Right lobe of liver (tissue), 6 donors: ENCODE results near the gene FADS6. TPM values are rescaled to one million over a fixed set of nuclear protein-coding genes. Genes with fewer than 3 reads are reported as not detected.

ENCODE experiments used
- ATAC-seq, 4 donors: fragments of 200-7000 bp; cut with Tn5 transposase; one replicate each; pipeline ENCODE4 v1.9.1; 2020; ENCODE audit warnings: mild to moderate bottlenecking in 4 of 4, moderate library complexity in 4 of 4
- DNase-seq, 3 donors: peaks; one replicate each; pipeline ENCODE4 v3.0.0-alpha.2; 2020
- H3K27ac ChIP-seq, 3 donors: fragments of 200-600 bp; one replicate each; pipeline ENCODE4 v1.8.0; 2022
- H3K27me3 ChIP-seq, 2 donors: fragments of 200-600 bp; one replicate each; pipeline ENCODE4 v1.8.0; 2022
- H3K36me3 ChIP-seq, 4 donors: fragments of 200-600 bp; sonication (generic) in 1 of 4; one replicate each; pipeline versions ENCODE4 v1.5.1 to v1.8.0; 2017 to 2022; ENCODE audit warnings: control low read depth in 1 of 4
- H3K4me1 ChIP-seq, 4 donors: fragments of 200-600 bp; sonication (generic) in 1 of 4; one replicate each; pipeline versions ENCODE4 v1.5.1 to v1.8.0; 2017 to 2022; ENCODE audit warnings: control low read depth in 1 of 4
- H3K4me3 ChIP-seq, 3 donors: fragments of 200-600 bp; one replicate each; pipeline ENCODE4 v1.8.0; 2022
- H3K9me3 ChIP-seq, 4 donors: fragments of 200-600 bp; sonication (generic) in 1 of 4; one replicate each; pipeline versions ENCODE4 v1.5.1 to v1.8.0; 2017 to 2022; ENCODE audit warnings: control low read depth in 1 of 4
- POLR2A ChIP-seq: fragments of 450-650 bp; IDR thresholded peaks from one replicate; pipeline ENCODE4 v1.6.1; 2017; ENCODE audit warnings: antibody characterized with exemption, mild to moderate bottlenecking
- WGBS: methylation state at CpG from one replicate; pipeline ENCODE4 v1.1.6; 2018; ENCODE audit warnings: low coverage, low lambda C conversion rate; ENCODE audit not compliant: insufficient coverage; ENCODE audit errors: missing lambda C conversion rate; 5-methylcytosine and 5-hydroxymethylcytosine counted together
- intact Hi-C, 2 donors: fragments of 100-400 bp; cut with DNase I; formaldehyde crosslinking; loops; one replicate each; pipeline versions ENCODE4 v1.11.2 to v1.14.1; 2022
- total RNA-seq, 6 experiments: library from RNA; depleted of rRNA in 2 of 6; stranded (reverse); fragments of >200 nt in 2 of 6; fragmentation: NEBNext Ultra II Directional in 3 of 6; extraction: Animal tissue kit (Norgen Biotek cat#: 25700) in 3 of 6; gene quantifications; one replicate each; pipeline versions ENCODE4 v1.1.0 to v1.2.4, GENCODE V29; 2016 to 2023
- TF ChIP-seq, protein P1 (sequence below), 4 donors: fragments of 200-600 bp in 3 of 4; fragments of 450-650 bp in 1 of 4; IDR thresholded peaks; one replicate each; pipeline versions ENCODE4 v1.5.1 to v1.8.0; 2016 to 2022; ENCODE audit warnings: antibody characterized with exemption in 4 of 4, mild to moderate bottlenecking in 2 of 4
- donor health status: DM: no; HTN: yes; CAD: no.
- donor health status: DM: no; HTN: no; CAD: no.
- donor health status: DM: no; HTN: no; CAD: no.
- donor health status: DM: no; HTN: yes; CAD: no.
- donor health status: DM: no; HTN: yes; CAD: no.

The FADS6 gene
- total RNA-seq, 6 experiments from 2014 or later = 2.1 to 6.1 (median 3.7) TPM

DNA sequence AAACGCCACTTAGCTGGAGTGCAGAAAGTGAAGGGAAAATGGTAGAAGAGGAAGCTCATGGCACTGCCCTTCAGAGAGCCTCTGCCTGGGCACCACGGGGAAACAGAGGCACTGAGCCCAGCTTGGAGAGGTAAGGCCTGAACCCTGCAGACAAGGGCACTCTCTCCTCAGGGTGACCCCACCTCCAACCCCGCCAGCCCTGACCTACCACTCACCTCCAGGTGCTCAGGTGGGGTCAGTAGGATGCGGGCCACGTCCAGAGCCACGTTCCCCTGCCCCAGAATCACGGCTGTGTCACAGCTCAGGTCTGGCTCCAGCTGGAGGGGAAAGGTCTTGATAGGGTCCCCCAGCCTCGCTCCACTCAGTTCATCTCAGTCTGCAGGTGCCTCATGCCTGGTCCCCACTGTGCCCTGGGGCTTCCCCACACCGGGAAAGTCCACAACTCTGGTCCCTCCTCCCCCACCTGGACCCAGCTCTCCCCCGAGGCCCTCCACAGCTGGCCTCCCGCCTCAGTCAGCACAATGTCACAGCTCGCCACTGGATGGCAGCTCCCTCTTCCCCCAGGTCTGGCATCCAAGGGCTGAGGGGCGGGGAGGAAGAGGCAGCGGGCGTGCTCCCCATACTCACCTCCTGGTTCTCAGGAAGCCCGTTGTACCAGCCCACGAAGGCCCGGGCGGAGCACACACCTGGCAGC lies 27.8 kb downstream of the FADS6 start:
- no peaks in the 10 kb centered on the region for H3K9me3 ChIP-seq
- ATAC-seq (no peak), DNase-seq (peak in 1 of 3 donors; percentile 45)
- H3K4me1 ChIP-seq = peaks cover 0 to 6% (median 2%) of the 10 kb centered on the region in 4 donors
- WGBS = 40% methylated on average over 2 of the region's 19 CpGs
- H3K36me3 ChIP-seq = no peaks in the 10 kb centered on the region
- intact Hi-C loops = loop anchor here (10.0 kb wide), 2 partner anchors 121 to 211 kb away; partner anchors contain the start of gene NHERF1 (in 1 of the 2)
- H3K27ac ChIP-seq = no peak overlapping the region
- peaks cover 0 to 9% of the 10 kb centered on the region in 2 donors for H3K27me3 ChIP-seq
- TF ChIP-seq POLR2A = no peak
- TF ChIP-seq, protein P1, sequence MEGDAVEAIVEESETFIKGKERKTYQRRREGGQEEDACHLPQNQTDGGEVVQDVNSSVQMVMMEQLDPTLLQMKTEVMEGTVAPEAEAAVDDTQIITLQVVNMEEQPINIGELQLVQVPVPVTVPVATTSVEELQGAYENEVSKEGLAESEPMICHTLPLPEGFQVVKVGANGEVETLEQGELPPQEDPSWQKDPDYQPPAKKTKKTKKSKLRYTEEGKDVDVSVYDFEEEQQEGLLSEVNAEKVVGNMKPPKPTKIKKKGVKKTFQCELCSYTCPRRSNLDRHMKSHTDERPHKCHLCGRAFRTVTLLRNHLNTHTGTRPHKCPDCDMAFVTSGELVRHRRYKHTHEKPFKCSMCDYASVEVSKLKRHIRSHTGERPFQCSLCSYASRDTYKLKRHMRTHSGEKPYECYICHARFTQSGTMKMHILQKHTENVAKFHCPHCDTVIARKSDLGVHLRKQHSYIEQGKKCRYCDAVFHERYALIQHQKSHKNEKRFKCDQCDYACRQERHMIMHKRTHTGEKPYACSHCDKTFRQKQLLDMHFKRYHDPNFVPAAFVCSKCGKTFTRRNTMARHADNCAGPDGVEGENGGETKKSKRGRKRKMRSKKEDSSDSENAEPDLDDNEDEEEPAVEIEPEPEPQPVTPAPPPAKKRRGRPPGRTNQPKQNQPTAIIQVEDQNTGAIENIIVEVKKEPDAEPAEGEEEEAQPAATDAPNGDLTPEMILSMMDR (IDR thresholded peaks at IDR 0.05) = no peak
- H3K4me3 ChIP-seq = no peak overlapping the region

DNA sequence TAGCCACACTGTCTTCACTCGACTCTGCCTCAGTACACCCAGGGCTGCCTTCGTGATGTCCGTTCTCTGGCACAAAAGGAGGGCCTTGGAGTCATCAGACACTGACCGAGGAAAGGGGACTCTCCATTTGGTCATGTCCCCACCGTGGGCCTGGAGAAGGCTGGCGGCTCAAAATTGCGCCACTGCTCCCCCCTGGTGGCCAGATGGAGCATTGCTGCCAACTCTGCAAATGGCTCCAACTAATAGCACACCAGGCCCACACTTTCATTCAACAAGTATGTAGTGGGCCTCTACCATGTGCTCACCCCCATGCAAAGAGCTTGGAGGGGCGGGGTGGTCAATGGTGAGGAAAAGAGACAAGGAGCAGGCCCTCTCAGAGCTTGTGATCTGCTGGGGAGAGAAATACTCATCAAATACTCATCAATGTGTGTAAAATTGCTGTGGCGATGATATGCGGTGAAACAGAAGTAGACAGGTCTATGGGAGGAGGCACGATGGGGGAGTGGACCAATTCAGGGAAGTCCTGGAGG lies 28.5 kb downstream of the FADS6 start:
- no peaks in the 10 kb centered on the region for H3K9me3 ChIP-seq
- H3K4me1 ChIP-seq = peaks cover 0 to 7% (median 2%) of the 10 kb centered on the region in 4 donors
- peak in 2 of 3 donors; percentile 68 to 74 for DNase-seq
- H3K27me3 ChIP-seq = peaks cover 4 to 17% of the 10 kb centered on the region in 2 donors
- TF ChIP-seq, protein P1 (IDR thresholded peaks at IDR 0.05) = peak; percentile 90 to 93 (median 93)
- no peak for TF ChIP-seq POLR2A
- no peak overlapping the region for H3K4me3 ChIP-seq
- no peaks in the 10 kb centered on the region for H3K36me3 ChIP-seq
- WGBS = 22% methylated on average over 9 of the region's 11 CpGs
- ATAC-seq = peak; percentile 62 to 79 (median 74)
- intact Hi-C loops = loop anchor here (5.0 to 10.0 kb wide), 3 partner anchors 78 to 210 kb away; partner anchors contain the start of gene NHERF1 (in 1 of the 2)
- H3K27ac ChIP-seq = no peak overlapping the region

DNA sequence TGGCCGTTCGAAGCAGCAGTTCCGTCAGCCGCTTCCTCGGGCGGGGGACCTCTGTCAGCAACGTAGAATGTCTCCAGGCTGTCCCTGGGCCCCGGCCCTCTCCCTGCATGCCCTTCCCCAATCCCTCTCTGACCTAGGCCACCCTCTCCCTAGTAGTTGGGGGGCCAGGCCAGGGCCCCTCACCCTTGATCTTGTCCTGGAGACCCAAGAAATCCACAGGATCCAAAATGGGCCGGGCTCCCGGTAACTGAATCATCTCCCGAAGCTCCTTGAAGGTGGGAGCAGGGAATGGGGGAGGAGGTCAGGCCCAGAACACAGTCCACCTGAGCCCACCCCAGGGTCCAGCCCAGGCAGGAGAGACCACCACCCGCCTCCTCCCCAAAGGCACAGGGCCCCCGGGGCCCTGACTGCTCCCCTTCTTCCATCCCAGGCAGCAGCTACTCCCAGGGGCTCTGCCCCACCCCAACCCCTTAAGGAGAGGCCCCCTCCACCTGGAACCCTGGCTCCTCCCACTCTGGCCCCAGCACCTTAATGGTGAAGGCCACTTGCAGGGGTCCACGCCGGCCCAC lies 29.1 kb downstream of the FADS6 start:
- intact Hi-C loops = loop anchor here (5.0 to 10.0 kb wide), 3 partner anchors 77 to 210 kb away; partner anchors contain the start of gene NHERF1 (in 1 of the 2)
- DNase-seq (no peak), ATAC-seq (no peak)
- Histone ChIP-seq H3K27ac (no peak overlapping the region), H3K4me3 (no peak overlapping the region), H3K9me3 (no peaks in the 10 kb centered on the region), H3K36me3 (no peaks in the 10 kb centered on the region), H3K27me3 (peaks cover 4 to 17% of the 10 kb centered on the region in 2 donors), H3K4me1 (peaks cover 0 to 7% (median 2%) of the 10 kb centered on the region in 4 donors)
- WGBS = no CpG with 5 or more reads among the region's 15 CpGs
- TF ChIP-seq, protein P1 (IDR thresholded peaks at IDR 0.05) = no peak
- TF ChIP-seq POLR2A = no peak

DNA sequence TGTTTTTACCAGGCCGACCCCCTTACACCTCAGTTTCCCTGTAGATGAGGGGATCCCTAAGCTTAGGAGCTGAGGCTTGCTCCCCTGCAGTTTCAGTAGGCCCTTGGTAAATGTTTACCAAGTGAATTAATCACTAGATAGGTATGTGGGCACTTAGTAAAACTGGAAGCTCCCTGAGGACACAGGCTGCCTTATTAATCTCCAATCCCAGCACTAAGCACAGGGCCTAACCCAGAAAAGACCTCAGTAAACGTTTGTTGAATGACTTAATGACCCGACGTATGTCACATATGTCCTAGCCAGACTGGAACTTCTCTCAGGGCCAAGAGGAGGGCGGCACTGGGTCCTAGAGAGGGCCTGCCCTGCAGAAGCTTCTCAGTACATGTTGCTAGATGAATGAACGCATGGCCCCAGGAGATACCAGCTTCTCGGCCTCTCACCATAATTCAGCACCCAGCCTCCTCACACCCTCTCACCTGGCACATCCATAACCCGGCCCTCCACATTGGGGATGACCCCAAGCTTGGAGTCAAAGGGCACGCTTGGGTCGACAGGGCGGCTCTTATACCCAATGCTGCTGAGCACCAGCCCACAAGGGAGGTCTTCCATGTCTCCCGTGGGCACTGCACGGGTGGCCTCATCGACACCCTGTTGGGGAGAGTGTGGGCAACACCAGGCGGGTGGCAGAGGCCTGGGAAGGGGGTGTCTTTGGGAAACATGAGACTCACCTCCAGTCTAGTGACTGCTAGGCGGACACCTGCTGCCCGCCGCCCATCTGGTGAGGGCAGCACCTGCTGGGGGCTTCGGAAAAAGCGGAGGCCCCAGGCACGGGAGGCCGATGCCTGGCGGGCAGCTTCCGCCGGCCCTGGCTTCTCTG lies 29.8 kb downstream of the FADS6 start:
- Histone ChIP-seq H3K27ac (no peak overlapping the region), H3K27me3 (peaks cover 4 to 17% of the 10 kb centered on the region in 2 donors), H3K4me3 (no peak overlapping the region), H3K9me3 (no peaks in the 10 kb centered on the region), H3K4me1 (peaks cover 0 to 7% (median 2%) of the 10 kb centered on the region in 4 donors), H3K36me3 (no peaks in the 10 kb centered on the region)
- DNase-seq (no peak), ATAC-seq (no peak)
- intact Hi-C loops = loop anchor here (5.0 to 10.0 kb wide), 3 partner anchors 76 to 209 kb away; partner anchors contain the start of gene NHERF1 (in 1 of the 2)
- TF ChIP-seq, protein P1 (IDR thresholded peaks at IDR 0.05) = no peak
- no peak for TF ChIP-seq POLR2A
- 84% methylated on average over 4 of the region's 25 CpGs for WGBS
